Measurements from ENCODE around the gene ARSA.

Gene ARSA

GRCh38 chr22:50581950-50582492 is 45.9 kb downstream of the ARSA start:
- CTCF ChIA-PET, result interaction anchor here (0.5 to 1.9 kb wide), 5 partner anchors 9 to 81 kb away, joined by 3 to 4 read pairs (median 4); partner anchors contain the start of gene SYCE3
- peak in 2 of 3 donors; percentile 49 to 54 for DNase-seq
- POLR2A ChIA-PET, result interaction anchor here (1.0 to 1.6 kb wide), 4 partner anchors 12 to 90 kb away, joined by 3 to 8 read pairs (median 5); partner anchors contain the start of gene SYCE3
- no peaks in the 10 kb centered on the region for H3K9me3 ChIP-seq (ENCODE audit: control extremely low read depth in 1 of 5, control insufficient read depth in 4 of 5, insufficient read depth in 2 of 5, low read depth in 1 of 5, low read length in 4 of 5)
- WGBS (ENCODE audit: insufficient coverage), result 9% methylated on average over 34 of the region's 39 CpGs
- peak overlapping the region; percentile 63 to 84 (median 79) for H3K4me3 ChIP-seq (ENCODE audit: control insufficient read depth in 1 of 7, extremely low read depth in 1 of 7, insufficient read depth in 4 of 7, low read depth in 2 of 7, low read length in 6 of 7)
- peaks cover 0 to 41% (median 26%) of the 10 kb centered on the region in 4 experiments for H3K4me1 ChIP-seq (ENCODE audit: control extremely low read depth in 1 of 4, control insufficient read depth in 4 of 4, insufficient read depth in 4 of 4, low read length in 3 of 4)
- H3K27me3 ChIP-seq (replicated peaks in 2 of 5; ENCODE audit: control insufficient read depth in 4 of 5, insufficient read depth in 5 of 5, low read length in 4 of 5), result peaks cover 0 to 3% (median 0%) of the 10 kb centered on the region in 5 experiments
- H3K36me3 ChIP-seq (ENCODE audit: control insufficient read depth in 4 of 4, insufficient read depth in 4 of 4, low read length in 3 of 4), result peaks cover 0 to 30% (median 17%) of the 10 kb centered on the region in 4 experiments
- peak overlapping the region; percentile 88 to 92 for H3K27ac ChIP-seq (ENCODE audit: insufficient read depth in 1 of 2, low read depth in 1 of 2, low read length in 2 of 2, poor library complexity in 1 of 2, severe bottlenecking in 2 of 2)

GRCh38 chr22:50581031-50581949 is 46.7 kb downstream of the ARSA start:
- ChIA-PET CTCF (interaction anchor here (0.5 to 1.9 kb wide), 5 partner anchors 10 to 80 kb away, joined by 3 to 4 read pairs (median 4); partner anchors contain the start of gene SYCE3), POLR2A (no interaction called here)
- no peak for DNase-seq

GRCh38 chr22:50579752-50580151 is 48.2 kb downstream of the ARSA start:
- POLR2A ChIA-PET, result no interaction called here
- CTCF ChIA-PET, result no interaction called here

More at GRCh38 chr22:50581031-50581949, 46.7 kb downstream of the ARSA start:
- WGBS (ENCODE audit: insufficient coverage), result 94% methylated on average over 18 of the region's 22 CpGs
- H3K4me1 ChIP-seq (ENCODE audit: control extremely low read depth in 1 of 4, control insufficient read depth in 4 of 4, insufficient read depth in 4 of 4, low read length in 3 of 4), result peaks cover 0 to 41% (median 26%) of the 10 kb centered on the region in 4 experiments
- H3K4me3 ChIP-seq (ENCODE audit: control insufficient read depth in 1 of 7, extremely low read depth in 1 of 7, insufficient read depth in 4 of 7, low read depth in 2 of 7, low read length in 6 of 7), result peak overlapping the region; percentile 32 to 84 (median 79)
- H3K27me3 ChIP-seq (replicated peaks in 2 of 5; ENCODE audit: control insufficient read depth in 4 of 5, insufficient read depth in 5 of 5, low read length in 4 of 5), result peaks cover 0 to 3% (median 0%) of the 10 kb centered on the region in 5 experiments
- H3K9me3 ChIP-seq (ENCODE audit: control extremely low read depth in 1 of 5, control insufficient read depth in 4 of 5, insufficient read depth in 2 of 5, low read depth in 1 of 5, low read length in 4 of 5), result no peaks in the 10 kb centered on the region
- peaks cover 0 to 37% (median 17%) of the 10 kb centered on the region in 4 experiments for H3K36me3 ChIP-seq (ENCODE audit: control insufficient read depth in 4 of 4, insufficient read depth in 4 of 4, low read length in 3 of 4)
- peak overlapping the region in 1 of 2 experiments; percentile 92 for H3K27ac ChIP-seq (ENCODE audit: insufficient read depth in 1 of 2, low read depth in 1 of 2, low read length in 2 of 2, poor library complexity in 1 of 2, severe bottlenecking in 2 of 2)

GRCh38 chr22:50578776-50579310 is 49.1 kb downstream of the ARSA start:
- no peak overlapping the region for H3K27ac ChIP-seq (ENCODE audit: insufficient read depth in 1 of 2, low read depth in 1 of 2, low read length in 2 of 2, poor library complexity in 1 of 2, severe bottlenecking in 2 of 2)
- H3K9me3 ChIP-seq (ENCODE audit: control extremely low read depth in 1 of 5, control insufficient read depth in 4 of 5, insufficient read depth in 2 of 5, low read depth in 1 of 5, low read length in 4 of 5), result no peaks in the 10 kb centered on the region
- no peak overlapping the region for H3K4me3 ChIP-seq (ENCODE audit: control insufficient read depth in 1 of 7, extremely low read depth in 1 of 7, insufficient read depth in 4 of 7, low read depth in 2 of 7, low read length in 6 of 7)
- ChIA-PET CTCF (interaction anchor here (4.9 kb wide), 1 partner anchor 14 kb away, joined by 42 read pairs; the partner anchor contains the start of gene SYCE3), POLR2A (interaction anchor here (1.0 kb wide), 1 partner anchor 14 kb away, joined by 3 read pairs; no protein-coding TSS in a partner anchor)
- DNase-seq, result no peak
- H3K36me3 ChIP-seq (ENCODE audit: control insufficient read depth in 4 of 4, insufficient read depth in 4 of 4, low read length in 3 of 4), result peaks cover 0 to 48% (median 20%) of the 10 kb centered on the region in 4 experiments
- H3K27me3 ChIP-seq (replicated peaks in 2 of 5; ENCODE audit: control insufficient read depth in 4 of 5, insufficient read depth in 5 of 5, low read length in 4 of 5), result peaks cover 0 to 3% (median 0%) of the 10 kb centered on the region in 5 experiments
- WGBS (ENCODE audit: insufficient coverage), result 100% methylated on average over 6 of the region's 8 CpGs
- peaks cover 0 to 34% (median 26%) of the 10 kb centered on the region in 4 experiments for H3K4me1 ChIP-seq (ENCODE audit: control extremely low read depth in 1 of 4, control insufficient read depth in 4 of 4, insufficient read depth in 4 of 4, low read length in 3 of 4)

More at GRCh38 chr22:50579752-50580151, 48.2 kb downstream of the ARSA start:
- Histone ChIP-seq H3K27me3 (replicated peaks in 2 of 5; ENCODE audit: control insufficient read depth in 4 of 5, insufficient read depth in 5 of 5, low read length in 4 of 5) (peaks cover 0 to 3% (median 0%) of the 10 kb centered on the region in 5 experiments), H3K4me3 (ENCODE audit: control insufficient read depth in 1 of 7, extremely low read depth in 1 of 7, insufficient read depth in 4 of 7, low read depth in 2 of 7, low read length in 6 of 7) (no peak overlapping the region), H3K36me3 (ENCODE audit: control insufficient read depth in 4 of 4, insufficient read depth in 4 of 4, low read length in 3 of 4) (peaks cover 0 to 44% (median 17%) of the 10 kb centered on the region in 4 experiments), H3K4me1 (ENCODE audit: control extremely low read depth in 1 of 4, control insufficient read depth in 4 of 4, insufficient read depth in 4 of 4, low read length in 3 of 4) (peaks cover 0 to 34% (median 26%) of the 10 kb centered on the region in 4 experiments), H3K27ac (ENCODE audit: insufficient read depth in 1 of 2, low read depth in 1 of 2, low read length in 2 of 2, poor library complexity in 1 of 2, severe bottlenecking in 2 of 2) (no peak overlapping the region), H3K9me3 (ENCODE audit: control extremely low read depth in 1 of 5, control insufficient read depth in 4 of 5, insufficient read depth in 2 of 5, low read depth in 1 of 5, low read length in 4 of 5) (no peaks in the 10 kb centered on the region)
- DNase-seq, result no peak
- 100% methylated on average over 1 of the region's 4 CpGs for WGBS (ENCODE audit: insufficient coverage)

- WGBS (ENCODE audit: insufficient coverage), result 57% methylated on average over 40 of the region's 63 CpGs
- Histone ChIP-seq H3K36me3 (ENCODE audit: control insufficient read depth in 4 of 4, insufficient read depth in 4 of 4, low read length in 3 of 4) (peaks cover 0 to 54% (median 20%) of the 10 kb centered on the region in 4 experiments), H3K27ac (ENCODE audit: insufficient read depth in 1 of 2, low read depth in 1 of 2, low read length in 2 of 2, poor library complexity in 1 of 2, severe bottlenecking in 2 of 2) (no peak within 1 kb of the TSS), H3K9me3 (ENCODE audit: control extremely low read depth in 1 of 5, control insufficient read depth in 4 of 5, insufficient read depth in 2 of 5, low read depth in 1 of 5, low read length in 4 of 5) (no peaks in the 10 kb centered on the region), H3K4me1 (ENCODE audit: control extremely low read depth in 1 of 4, control insufficient read depth in 4 of 4, insufficient read depth in 4 of 4, low read length in 3 of 4) (peaks cover 0 to 29% (median 19%) of the 10 kb centered on the region in 4 experiments), H3K4me3 (ENCODE audit: control insufficient read depth in 1 of 7, extremely low read depth in 1 of 7, insufficient read depth in 4 of 7, low read depth in 2 of 7, low read length in 6 of 7) (peak within 1 kb of the TSS in 2 of 7 experiments; percentile 15 to 17), H3K27me3 (replicated peaks in 2 of 5; ENCODE audit: control insufficient read depth in 4 of 5, insufficient read depth in 5 of 5, low read length in 4 of 5) (peaks cover 0 to 3% (median 0%) of the 10 kb centered on the region in 5 experiments)
- POLR2A ChIA-PET, result interaction anchor here (0.6 to 1.0 kb wide), 2 partner anchors 14 to 15 kb away, joined by 3 to 6 read pairs; no protein-coding TSS in a partner anchor
- no peak for DNase-seq
- CTCF ChIA-PET, result interaction anchor here (1.4 to 4.9 kb wide), 3 partner anchors 14 to 53 kb away, joined by 3 to 42 read pairs (median 4); partner anchors contain the start of genes SCO2 and SYCE3
These were observed 49.8 kb downstream of the ARSA start, which contains the start of gene CPT1B for GRCh38 chr22:50577987-50578775. TSS of gene CPT1B (minus strand) at chr22:50578427. CDS start at chr22:50577915, 512 bp downstream.

- no peak overlapping the region for H3K27ac ChIP-seq (ENCODE audit: insufficient read depth in 1 of 2, low read depth in 1 of 2, low read length in 2 of 2, poor library complexity in 1 of 2, severe bottlenecking in 2 of 2)
- peaks cover 0 to 27% (median 17%) of the 10 kb centered on the region in 4 experiments for H3K4me1 ChIP-seq (ENCODE audit: control extremely low read depth in 1 of 4, control insufficient read depth in 4 of 4, insufficient read depth in 4 of 4, low read length in 3 of 4)
- H3K36me3 ChIP-seq (ENCODE audit: control insufficient read depth in 4 of 4, insufficient read depth in 4 of 4, low read length in 3 of 4), result peaks cover 0 to 59% (median 22%) of the 10 kb centered on the region in 4 experiments
- peaks cover 0 to 3% (median 0%) of the 10 kb centered on the region in 5 experiments for H3K27me3 ChIP-seq (replicated peaks in 2 of 5; ENCODE audit: control insufficient read depth in 4 of 5, insufficient read depth in 5 of 5, low read length in 4 of 5)
- CTCF ChIA-PET, result interaction anchor here (1.2 to 4.9 kb wide), 6 partner anchors 13 to 52 kb away, joined by 3 to 42 read pairs (median 4); partner anchors contain the start of genes SCO2 and SYCE3
- no peaks in the 10 kb centered on the region for H3K9me3 ChIP-seq (ENCODE audit: control extremely low read depth in 1 of 5, control insufficient read depth in 4 of 5, insufficient read depth in 2 of 5, low read depth in 1 of 5, low read length in 4 of 5)
- POLR2A ChIA-PET, result no interaction called here
- WGBS (ENCODE audit: insufficient coverage), result 60% methylated on average over 20 of the region's 23 CpGs
- no peak for DNase-seq
- peak overlapping the region in 2 of 7 experiments; percentile 15 to 17 for H3K4me3 ChIP-seq (ENCODE audit: control insufficient read depth in 1 of 7, extremely low read depth in 1 of 7, insufficient read depth in 4 of 7, low read depth in 2 of 7, low read length in 6 of 7)
These were observed 50.3 kb downstream of the ARSA start for GRCh38 chr22:50577697-50577986.
